DOHH2 (cell line): ENCODE results near the gene PALM2AKAP2.

Source experiments
- EZH2phosphoT487 ChIP-seq: fragments of 200-600 bp; sonication (generic); IDR thresholded peaks from 2 replicates; pipeline ENCODE4 v1.6.1; 2017; ENCODE audit warnings: borderline replicate concordance, mild to moderate bottlenecking, antibody characterized with exemption, low read length, moderate library complexity, mixed read lengths
- TF ChIP-seq, protein P1 (sequence below): fragments of 200-600 bp; sonication (generic); IDR thresholded peaks from one replicate; pipeline ENCODE4 v1.5.1; 2014; ENCODE audit warnings: antibody characterized with exemption, mild to moderate bottlenecking, low read depth, low read length; ENCODE audit not compliant: poor library complexity, severe bottlenecking

- TF ChIP-seq, protein P1, sequence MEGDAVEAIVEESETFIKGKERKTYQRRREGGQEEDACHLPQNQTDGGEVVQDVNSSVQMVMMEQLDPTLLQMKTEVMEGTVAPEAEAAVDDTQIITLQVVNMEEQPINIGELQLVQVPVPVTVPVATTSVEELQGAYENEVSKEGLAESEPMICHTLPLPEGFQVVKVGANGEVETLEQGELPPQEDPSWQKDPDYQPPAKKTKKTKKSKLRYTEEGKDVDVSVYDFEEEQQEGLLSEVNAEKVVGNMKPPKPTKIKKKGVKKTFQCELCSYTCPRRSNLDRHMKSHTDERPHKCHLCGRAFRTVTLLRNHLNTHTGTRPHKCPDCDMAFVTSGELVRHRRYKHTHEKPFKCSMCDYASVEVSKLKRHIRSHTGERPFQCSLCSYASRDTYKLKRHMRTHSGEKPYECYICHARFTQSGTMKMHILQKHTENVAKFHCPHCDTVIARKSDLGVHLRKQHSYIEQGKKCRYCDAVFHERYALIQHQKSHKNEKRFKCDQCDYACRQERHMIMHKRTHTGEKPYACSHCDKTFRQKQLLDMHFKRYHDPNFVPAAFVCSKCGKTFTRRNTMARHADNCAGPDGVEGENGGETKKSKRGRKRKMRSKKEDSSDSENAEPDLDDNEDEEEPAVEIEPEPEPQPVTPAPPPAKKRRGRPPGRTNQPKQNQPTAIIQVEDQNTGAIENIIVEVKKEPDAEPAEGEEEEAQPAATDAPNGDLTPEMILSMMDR = no peak
- no peak for TF ChIP-seq EZH2phosphoT487
Observed at GRCh38 chr9:109787735-109788134, 7.7 kb downstream of the PALM2AKAP2 start.
